B cell (primary cell): ENCODE results near the gene TMPRSS15. TPM values are rescaled to one million over a fixed set of nuclear protein-coding genes. Genes with fewer than 3 reads are reported as not detected.

Experiments used
- ATAC-seq: fragments of 200-7000 bp; cut with Tn5 transposase; one replicate; pipeline ENCODE4 v1.10.0; 2021; ENCODE audit warnings: low read depth, mild to moderate bottlenecking, moderate number of reproducible peaks, moderate library complexity
- CTCF ChIA-PET: fragments of 350-600 bp; sonication (Branson Sonifier 250); formaldehyde crosslinking; loops from one replicate; lab custom pipeline; 2021; ENCODE audit warnings: antibody characterized with exemption, inconsistent platforms; lab: Charles Lee
- POLR2A ChIA-PET: fragments of 350-600 bp; sonication (Branson Sonifier 250); formaldehyde crosslinking; loops from one replicate; lab custom pipeline; 2021; ENCODE audit warnings: antibody characterized with exemption; lab: Charles Lee
- DNase-seq: peaks from one replicate; pipeline ENCODE4 v3.0.0; 2013
- H2AFZ ChIP-seq: 2 replicates; pipeline ENCODE4 v1.6.1; 2012; ENCODE audit warnings: mild to moderate bottlenecking, low read depth, low read length; ENCODE audit not compliant: insufficient read depth, poor library complexity, severe bottlenecking
- H3K27ac ChIP-seq, 2 donors: 1 replicate in 1 of 2; 2 replicates in 1 of 2; pipeline ENCODE4 v1.5.1; 2012 to 2013; ENCODE audit warnings: low read length in 2 of 2, mild to moderate bottlenecking in 2 of 2, moderate library complexity in 1 of 2
- H3K27me3 ChIP-seq, 4 experiments: fragments of 200-600 bp in 1 of 4; sonication (generic) in 1 of 4; replicated peaks in 1 of 4; 1 replicate in 2 of 4; 2 replicates in 2 of 4; pipeline versions ENCODE4 v1.6.1 to v1.7.0; 2013 to 2016; ENCODE audit warnings: low read length in 3 of 4, mild to moderate bottlenecking in 2 of 4, mixed read lengths in 1 of 4, moderate library complexity in 1 of 4; ENCODE audit not compliant: insufficient read depth in 4 of 4, control insufficient read depth in 3 of 4; ENCODE audit errors: control extremely low read depth in 1 of 4
- H3K36me3 ChIP-seq, 2 experiments: replicated peaks in 1 of 2; 1 replicate in 1 of 2; 2 replicates in 1 of 2; pipeline versions ENCODE4 v1.6.1 to v1.7.1; 2013; ENCODE audit warnings: low read length in 1 of 2; ENCODE audit not compliant: insufficient read depth in 2 of 2, control insufficient read depth in 1 of 2; ENCODE audit errors: control extremely low read depth in 1 of 2, extremely low read depth in 1 of 2
- H3K4me1 ChIP-seq, 2 donors: fragments of 200-600 bp in 1 of 2; sonication (generic) in 1 of 2; 1 replicate in 1 of 2; 2 replicates in 1 of 2; pipeline versions ENCODE4 v1.5.1 to v1.6.1; 2013 to 2017; ENCODE audit warnings: low read length in 2 of 2; ENCODE audit not compliant: control insufficient read depth in 2 of 2, insufficient read depth in 2 of 2
- H3K4me2 ChIP-seq: replicated peaks from 2 replicates; pipeline ENCODE3; 2012; ENCODE audit warnings: mild to moderate bottlenecking, low read depth, low read length; ENCODE audit not compliant: poor library complexity, severe bottlenecking
- H3K4me3 ChIP-seq, 5 experiments: fragments of 200-600 bp in 1 of 5; sonication (generic) in 1 of 5; 1 replicate in 3 of 5; 2 replicates in 2 of 5; pipeline versions ENCODE4 v1.5.1 to v1.7.0; 2011 to 2016; ENCODE audit warnings: low read length in 4 of 5, mild to moderate bottlenecking in 4 of 5, low read depth in 2 of 5, control low read depth in 1 of 5, moderate library complexity in 1 of 5; ENCODE audit not compliant: insufficient read depth in 1 of 5; ENCODE audit errors: control extremely low read depth in 1 of 5, extremely low read depth in 1 of 5
- H3K79me2 ChIP-seq: fragments of 200-600 bp; sonication (generic); one replicate; pipeline ENCODE4 v1.6.0; 2016; ENCODE audit warnings: low read length; ENCODE audit not compliant: control insufficient read depth, insufficient read depth
- H3K9ac ChIP-seq: fragments of 200-600 bp; sonication (generic); 2 replicates; pipeline ENCODE4 v1.6.1; 2017; ENCODE audit warnings: mild to moderate bottlenecking, low read length, moderate library complexity
- H3K9me3 ChIP-seq, 3 donors: one replicate each; pipeline versions ENCODE4 v1.6.1 to v1.7.1; 2013; ENCODE audit warnings: low read length in 2 of 3; ENCODE audit not compliant: control insufficient read depth in 2 of 3, insufficient read depth in 1 of 3; ENCODE audit errors: control extremely low read depth in 1 of 3
- H4K20me1 ChIP-seq: 2 replicates; pipeline ENCODE4 v1.6.0; 2012; ENCODE audit warnings: mild to moderate bottlenecking, low read length; ENCODE audit not compliant: insufficient read depth, control insufficient read depth, poor library complexity, severe bottlenecking
- H3K27ac Mint-ChIP-seq: one replicate; pipeline ENCODE4 v1.8.0; 2021; ENCODE audit warnings: mixed read lengths
- H3K27me3 Mint-ChIP-seq: one replicate; pipeline ENCODE4 v1.8.0; 2021; ENCODE audit warnings: mixed read lengths
- H3K4me1 Mint-ChIP-seq: one replicate; pipeline ENCODE4 v1.8.0; 2021; ENCODE audit warnings: mixed read lengths
- H3K4me3 Mint-ChIP-seq: one replicate; pipeline ENCODE4 v1.8.0; 2021; ENCODE audit warnings: mixed read lengths
- H3K9me3 Mint-ChIP-seq: one replicate; pipeline ENCODE4 v1.8.0; 2022; ENCODE audit warnings: mixed read lengths; ENCODE audit not compliant: insufficient read depth
- EZH2 ChIP-seq: IDR thresholded peaks from 2 replicates; pipeline ENCODE4 v1.6.1; 2012; ENCODE audit warnings: borderline replicate concordance, low read depth, mild to moderate bottlenecking, moderate library complexity, low read length; ENCODE audit not compliant: insufficient read depth, poor library complexity, severe bottlenecking
- WGBS: methylation state at CpG from one replicate; pipeline ENCODE4 v1.1.5; 2013; ENCODE audit warnings: missing lambda C conversion rate; ENCODE audit not compliant: insufficient coverage; 5-methylcytosine and 5-hydroxymethylcytosine counted together
- intact Hi-C: fragments of 100-400 bp; cut with micrococcal nuclease; formaldehyde crosslinking; loops from one replicate; pipeline ENCODE4 v1.10.0; 2022
- polyA plus RNA-seq: library from polyadenylated mRNA; depleted of rRNA; stranded (reverse); fragments of >200 nt; gene quantifications from 2 replicates; pipeline ENCODE4 v1.2.3, GENCODE V29; 2012
- total RNA-seq, 2 donors: library from RNA; stranded (reverse); fragments of 120-200 nt in 1 of 2; gene quantifications; 1 replicate in 1 of 2; 2 replicates in 1 of 2; pipeline versions ENCODE4 v1.2.3 to v1.2.4, GENCODE V29; 2013 to 2022
- TF ChIP-seq, protein P1 (sequence below): fragments of 200-600 bp; IDR thresholded peaks from one replicate; pipeline ENCODE4 v1.8.0; 2022; ENCODE audit warnings: antibody characterized with exemption, mild to moderate bottlenecking

The TMPRSS15 gene
- total and polyA plus RNA-seq, 2 donors (not counting 1 experiment from before 2014, with no cell fraction given), result 0.04 TPM; not detected in 1

DNA sequence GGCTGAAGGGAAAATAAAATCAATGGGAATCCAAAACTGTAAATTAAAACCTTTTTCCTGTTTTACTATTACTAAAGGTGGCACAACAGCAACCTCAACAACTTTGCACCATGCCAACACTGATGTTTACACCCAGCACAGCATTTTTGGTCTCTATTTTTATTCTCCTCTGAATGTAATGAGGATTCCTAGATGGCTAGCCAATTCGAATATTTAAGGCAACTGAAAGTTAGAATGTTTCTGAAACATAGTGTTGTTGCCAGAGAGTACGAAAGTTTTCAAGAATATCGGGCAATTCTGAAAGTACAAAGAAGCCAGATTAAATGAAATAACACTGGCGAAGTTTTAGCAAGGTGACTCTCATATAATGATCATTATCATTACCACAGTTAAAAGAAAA is 118.2 kb downstream of the TMPRSS15 start:
- no peaks in the 10 kb centered on the region for H3K79me2 ChIP-seq
- ATAC-seq (no peak), DNase-seq (no peak)
- H2AFZ ChIP-seq, result no peak overlapping the region
- no peak overlapping the region for H3K4me3 ChIP-seq
- no peak overlapping the region for H3K4me3 Mint-ChIP-seq
- TF ChIP-seq, protein P1, sequence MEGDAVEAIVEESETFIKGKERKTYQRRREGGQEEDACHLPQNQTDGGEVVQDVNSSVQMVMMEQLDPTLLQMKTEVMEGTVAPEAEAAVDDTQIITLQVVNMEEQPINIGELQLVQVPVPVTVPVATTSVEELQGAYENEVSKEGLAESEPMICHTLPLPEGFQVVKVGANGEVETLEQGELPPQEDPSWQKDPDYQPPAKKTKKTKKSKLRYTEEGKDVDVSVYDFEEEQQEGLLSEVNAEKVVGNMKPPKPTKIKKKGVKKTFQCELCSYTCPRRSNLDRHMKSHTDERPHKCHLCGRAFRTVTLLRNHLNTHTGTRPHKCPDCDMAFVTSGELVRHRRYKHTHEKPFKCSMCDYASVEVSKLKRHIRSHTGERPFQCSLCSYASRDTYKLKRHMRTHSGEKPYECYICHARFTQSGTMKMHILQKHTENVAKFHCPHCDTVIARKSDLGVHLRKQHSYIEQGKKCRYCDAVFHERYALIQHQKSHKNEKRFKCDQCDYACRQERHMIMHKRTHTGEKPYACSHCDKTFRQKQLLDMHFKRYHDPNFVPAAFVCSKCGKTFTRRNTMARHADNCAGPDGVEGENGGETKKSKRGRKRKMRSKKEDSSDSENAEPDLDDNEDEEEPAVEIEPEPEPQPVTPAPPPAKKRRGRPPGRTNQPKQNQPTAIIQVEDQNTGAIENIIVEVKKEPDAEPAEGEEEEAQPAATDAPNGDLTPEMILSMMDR, result no peak
- TF ChIP-seq EZH2, result no peak
- H3K4me1 ChIP-seq, result no peaks in the 10 kb centered on the region
- ChIA-PET CTCF (no interaction called here), POLR2A (no interaction called here)
- no peaks in the 10 kb centered on the region for H3K4me1 Mint-ChIP-seq
- H3K9ac ChIP-seq, result no peak overlapping the region
- intact Hi-C loops, result no loop called here
- no peaks in the 10 kb centered on the region for H3K9me3 Mint-ChIP-seq
- no peak overlapping the region for H3K4me2 ChIP-seq
- no peaks in the 10 kb centered on the region for H3K9me3 ChIP-seq
- H3K36me3 ChIP-seq, result no peaks in the 10 kb centered on the region
- H3K27me3 ChIP-seq, result no peaks in the 10 kb centered on the region
- no peaks in the 10 kb centered on the region for H4K20me1 ChIP-seq
- WGBS, result 86% methylated on average over 1 of the region's 4 CpGs
- no peak overlapping the region for H3K27ac ChIP-seq
- no peaks in the 10 kb centered on the region for H3K27me3 Mint-ChIP-seq
- H3K27ac Mint-ChIP-seq, result no peak overlapping the region

DNA sequence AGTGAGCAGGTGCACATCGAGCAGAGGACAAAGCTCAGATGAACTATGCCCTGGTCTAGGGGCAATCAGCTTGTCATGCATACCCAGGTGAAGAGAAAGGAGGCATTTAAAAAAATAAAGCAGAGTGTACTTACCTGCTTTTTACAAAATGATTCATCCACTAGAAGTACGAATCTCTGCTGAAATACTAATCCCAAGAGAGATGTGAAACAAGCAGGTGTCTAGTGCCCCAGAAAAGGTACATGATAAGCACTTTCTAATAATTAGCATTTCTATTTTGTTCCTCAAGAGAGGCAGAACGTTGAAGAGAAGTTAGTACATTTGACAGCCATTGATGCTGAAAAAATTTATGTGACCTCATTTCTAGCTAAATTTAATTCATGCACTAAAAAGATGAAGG is 127.8 kb downstream of the TMPRSS15 start:
- no peak overlapping the region for H3K27ac Mint-ChIP-seq
- H3K4me1 Mint-ChIP-seq, result no peaks in the 10 kb centered on the region
- ATAC-seq, result no peak

More for the DNA sequence above, 127.8 kb downstream of the TMPRSS15 start:
- DNase-seq, result no peak
- Histone ChIP-seq H2AFZ (no peak overlapping the region), H4K20me1 (no peaks in the 10 kb centered on the region), H3K9ac (no peak overlapping the region), H3K4me3 (no peak overlapping the region), H3K4me1 (no peaks in the 10 kb centered on the region), H3K27ac (no peak overlapping the region), H3K79me2 (no peaks in the 10 kb centered on the region), H3K36me3 (no peaks in the 10 kb centered on the region), H3K4me2 (no peak overlapping the region), H3K27me3 (no peaks in the 10 kb centered on the region), H3K9me3 (no peaks in the 10 kb centered on the region)
- ChIA-PET CTCF (no interaction called here), POLR2A (no interaction called here)
- H3K4me3 Mint-ChIP-seq, result no peak overlapping the region
- TF ChIP-seq, protein P1, result no peak
- no peak for TF ChIP-seq EZH2
- no CpG with 5 or more reads among the region's 3 CpGs for WGBS
- intact Hi-C loops, result no loop called here
- no peaks in the 10 kb centered on the region for H3K27me3 Mint-ChIP-seq
- no peaks in the 10 kb centered on the region for H3K9me3 Mint-ChIP-seq
